HepG2 (cell line): ENCODE results near the gene COPS3. TPM values are rescaled to one million over a fixed set of nuclear protein-coding genes. Genes with fewer than 3 reads are reported as not detected.

Experiments
- ATAC-seq: fragments of 200-7000 bp; cut with Tn5 transposase; 3 replicates; pipeline ENCODE4 v1.9.1; 2020; ENCODE audit warnings: mild to moderate bottlenecking, moderate library complexity
- BruUV-seq: library from RNA; stranded (reverse); fragments of 400-500 nt; replicated peaks from 2 replicates; lab custom pipeline; 2021; lab: Mats Ljungman, UMichigan
- CTCF ChIA-PET: fragments of 300-600 bp; formaldehyde crosslinking; extraction: SDS; loops from one replicate; lab custom pipeline; 2021; ENCODE audit warnings: low total read pairs, inconsistent platforms, low intra/inter-chr PET ratio; lab: Yijun Ruan, JAX
- POLR2A ChIA-PET: fragments of 350-600 bp; sonication (Branson Sonifier 250); formaldehyde crosslinking; loops from one replicate; lab custom pipeline; 2020; ENCODE audit warnings: antibody characterized with exemption, inconsistent platforms; lab: Yijun Ruan, JAX
- DNase-seq: peaks from one replicate; pipeline ENCODE4 v3.0.0-alpha.2; 2015; ENCODE audit warnings: low spot score
- FAIRE-seq: peaks from 3 replicates; lab custom pipeline; 2011; peaks lifted over from hg19 to GRCh38; lab: Jason Lieb, UNC
- H2AFZ ChIP-seq: one replicate; pipeline ENCODE4 v1.6.1; 2011; ENCODE audit warnings: low read length, inconsistent platforms
- H3K27ac ChIP-seq: fragments of 300-600 bp; 3 replicates; pipeline ENCODE4 v1.8.0; 2011; ENCODE audit warnings: mixed run types, mild to moderate bottlenecking, mixed read lengths, low read length, inconsistent platforms; ENCODE audit not compliant: insufficient read depth; ENCODE audit errors: extremely low read length
- H3K27me3 ChIP-seq, 2 experiments: fragments of 200-600 bp in 1 of 2; 2 replicates in 1 of 2; 3 replicates in 1 of 2; pipeline versions ENCODE4 v1.6.0 to v1.8.0; 2011; ENCODE audit warnings: low read length in 2 of 2, mild to moderate bottlenecking in 2 of 2, moderate library complexity in 2 of 2, inconsistent platforms in 1 of 2; ENCODE audit not compliant: insufficient read depth in 2 of 2, control insufficient read depth in 1 of 2
- H3K36me3 ChIP-seq, 2 experiments: fragments of 200-600 bp in 1 of 2; replicated peaks in 1 of 2; 2 replicates in 1 of 2; 3 replicates in 1 of 2; pipeline versions ENCODE4 v1.5.1 to v1.8.0; 2011; ENCODE audit warnings: low read length in 2 of 2, inconsistent platforms in 1 of 2; ENCODE audit not compliant: insufficient read depth in 2 of 2, control insufficient read depth in 1 of 2
- H3K4me1 ChIP-seq: 2 replicates; pipeline ENCODE4 v1.5.1; 2012; ENCODE audit warnings: low read length, inconsistent platforms; ENCODE audit not compliant: insufficient read depth
- H3K4me2 ChIP-seq: 2 replicates; pipeline ENCODE4 v1.6.0; 2011; ENCODE audit warnings: low read depth, low read length, inconsistent platforms
- H3K4me3 ChIP-seq, 3 experiments: fragments of 200-600 bp in 1 of 3; sonication (generic), shearing (Covaris generic) in 1 of 3; replicated peaks in 1 of 3; 2 replicates each; pipeline ENCODE4 v1.5.1; 2011 to 2016; ENCODE audit warnings: low read length in 3 of 3, inconsistent platforms in 2 of 3, low read depth in 2 of 3, mild to moderate bottlenecking in 2 of 3, control low read depth in 1 of 3, mixed read lengths in 1 of 3; ENCODE audit not compliant: insufficient read depth in 1 of 3
- H3K79me2 ChIP-seq: one replicate; pipeline ENCODE4 v1.6.1; 2011; ENCODE audit warnings: low read length, inconsistent platforms; ENCODE audit not compliant: insufficient read depth
- H3K9ac ChIP-seq: 2 replicates; pipeline ENCODE4 v1.6.0; 2011; ENCODE audit warnings: mild to moderate bottlenecking, low read depth, low read length, inconsistent platforms; ENCODE audit not compliant: insufficient read depth
- H3K9me3 ChIP-seq: 2 replicates; pipeline ENCODE4 v1.5.1; 2012; ENCODE audit warnings: mild to moderate bottlenecking, low read length
- H4K20me1 ChIP-seq: 2 replicates; pipeline ENCODE4 v1.6.0; 2011; ENCODE audit warnings: inconsistent platforms, mild to moderate bottlenecking, low read length, moderate library complexity; ENCODE audit not compliant: insufficient read depth
- AGO2 ChIP-seq: fragments of 200-400 bp; formaldehyde crosslinking; optimal IDR thresholded peaks from 2 replicates; pipeline ENCODE3; 2017; ENCODE audit warnings: mild to moderate bottlenecking, low read depth, low read length, moderate library complexity
- GATAD2A ChIP-seq: IDR thresholded peaks from 2 replicates; pipeline ENCODE4 v1.6.1; 2016
- HOXA9 ChIP-seq: sonication (generic); formaldehyde crosslinking; IDR thresholded peaks from 2 replicates; pipeline ENCODE4 v1.8.1; 2022; ENCODE audit warnings: missing genetic modification reagents, mild to moderate bottlenecking, moderate library complexity, borderline replicate concordance
- NAIF1 ChIP-seq: sonication (generic); formaldehyde crosslinking; IDR thresholded peaks from 2 replicates; pipeline ENCODE4 v1.5.0; 2020; ENCODE audit warnings: mild to moderate bottlenecking, missing genetic modification reagents, borderline replicate concordance
- ZBTB25 ChIP-seq: IDR thresholded peaks from 2 replicates; pipeline ENCODE4 v1.6.1; 2018; ENCODE audit warnings: missing genetic modification reagents
- ZBTB44 ChIP-seq: sonication (generic); formaldehyde crosslinking; IDR thresholded peaks from 2 replicates; pipeline ENCODE4 v1.4.0; 2020; ENCODE audit warnings: missing genetic modification reagents
- ZNF264 ChIP-seq: sonication (generic); formaldehyde crosslinking; IDR thresholded peaks from 2 replicates; pipeline ENCODE4 v1.4.0; 2020; ENCODE audit warnings: missing genetic modification reagents
- ZNF484 ChIP-seq: sonication (generic); formaldehyde crosslinking; IDR thresholded peaks from 2 replicates; pipeline ENCODE4 v1.5.1; 2020; ENCODE audit warnings: mild to moderate bottlenecking, low read depth, missing genetic modification reagents, borderline replicate concordance
- ZNF556 ChIP-seq: sonication (generic); formaldehyde crosslinking; IDR thresholded peaks from 2 replicates; pipeline ENCODE4 v1.4.0; 2020; ENCODE audit warnings: mild to moderate bottlenecking, missing genetic modification reagents, borderline replicate concordance
- ZNF580 ChIP-seq: IDR thresholded peaks from 2 replicates; pipeline ENCODE4 v1.6.1; 2016; ENCODE audit warnings: low read depth, borderline replicate concordance
- ZNF629 ChIP-seq: sonication (generic); formaldehyde crosslinking; conservative IDR thresholded peaks from 2 replicates; pipeline ENCODE4 v1.5.0; 2020; ENCODE audit warnings: missing genetic modification reagents
- WGBS: methylation state at CpG from one replicate; pipeline ENCODE4 v1.1.6; 2017; ENCODE audit warnings: low lambda C conversion rate; 5-methylcytosine and 5-hydroxymethylcytosine counted together
- in situ Hi-C: cut with HindIII; loops from 2 replicates; pipeline ENCODE4 v1.10.0; 2017; ENCODE audit warnings: low pct_unique_long_range_greater_than_20kb; ENCODE audit not compliant: extremely low pct_ligation_motif_present
- intact Hi-C: fragments of 100-400 bp; cut with micrococcal nuclease; formaldehyde crosslinking; loops from one replicate; pipeline ENCODE4 v1.10.0; 2022; ENCODE audit not compliant: unreplicated experiment
- polyA plus RNA-seq, 8 experiments: library from polyadenylated mRNA; depleted of rRNA in 3 of 8; stranded (reverse) in 7 of 8; unstranded in 1 of 8; fragments of >200 nt; fragmentation: Illumina TruSeq in 4 of 8; extraction: Trizol in 4 of 8; gene quantifications; 2 replicates each; pipeline versions ENCODE4 v1.2.1 to v1.2.3, GENCODE V29; 2011 to 2016; ENCODE audit warnings: low read depth in 4 of 8, missing spikeins in 1 of 8, mixed read lengths in 1 of 8; ENCODE audit not compliant: insufficient read depth in 1 of 8
- total RNA-seq, 5 experiments: library from RNA; depleted of rRNA; stranded (reverse); fragments of >200 nt; fragmentation: Illumina TruSeq; extraction: Trizol; gene quantifications; 2 replicates each; pipeline ENCODE4 v1.2.3, GENCODE V29; 2016; ENCODE audit warnings: low read depth in 1 of 5

COPS3 gene
- total and polyA plus RNA-seq, 2 of the 13 experiments (the other 11 are each of a cell fraction or from before 2014, with no cell fraction given): 46.3 to 103 TPM

- ATAC-seq (no peak), FAIRE-seq (no peak), DNase-seq (no peak)
- Histone ChIP-seq H3K36me3 (peaks cover 47 to 92% of the 10 kb centered on the region in 2 experiments), H3K27ac (no peak overlapping the region), H3K4me1 (peaks cover 13% of the 10 kb centered on the region), H3K4me3 (no peak overlapping the region), H4K20me1 (no peaks in the 10 kb centered on the region), H2AFZ (no peak overlapping the region), H3K9me3 (no peaks in the 10 kb centered on the region), H3K9ac (no peak overlapping the region), H3K27me3 (no peaks in the 10 kb centered on the region), H3K79me2 (peaks cover 4% of the 10 kb centered on the region), H3K4me2 (no peak overlapping the region)
- in situ Hi-C loops (no loop called here), intact Hi-C loops (no loop called here)
- POLR2A ChIA-PET: interaction anchor here (1.2 kb wide), 1 partner anchor 53 kb away, joined by 3 read pairs; no protein-coding TSS in a partner anchor
- peak; percentile 66 for TF ChIP-seq AGO2
- TF ChIP-seq ZBTB25 (CRISPR knock-in tag): no peak
- CTCF ChIA-PET: no interaction called here
- 95% methylated on average over 25 of the region's 25 CpGs for WGBS
- no TSS peak for BruUV-seq
Measured at GRCh38 chr17:17227608-17228520, 53.2 kb downstream of the COPS3 start.

GRCh38 chr17:17226451-17227265, 54.4 kb downstream of the COPS3 start:
- Histone ChIP-seq H3K9me3 (no peaks in the 10 kb centered on the region), H3K4me2 (no peak overlapping the region), H3K27ac (no peak overlapping the region), H3K9ac (no peak overlapping the region), H3K4me1 (peaks cover 1% of the 10 kb centered on the region), H2AFZ (no peak overlapping the region), H3K79me2 (no peaks in the 10 kb centered on the region), H4K20me1 (no peaks in the 10 kb centered on the region), H3K36me3 (peaks cover 54 to 91% of the 10 kb centered on the region in 2 experiments), H3K27me3 (no peaks in the 10 kb centered on the region), H3K4me3 (no peak overlapping the region)
- POLR2A ChIA-PET: interaction anchor here (1.1 to 1.2 kb wide), 2 partner anchors 9 to 18 kb away, joined by 3 to 4 read pairs; no protein-coding TSS in a partner anchor
- no peak for ATAC-seq
- in situ Hi-C loops: no loop called here
- FAIRE-seq: no peak
- DNase-seq: no peak
- intact Hi-C loops: no loop called here
- no peak for TF ChIP-seq HOXA9 (CRISPR knock-in tag)
- no peak for TF ChIP-seq ZBTB44 (CRISPR knock-in tag)
- TF ChIP-seq ZNF629 (CRISPR knock-in tag): peak; percentile 73
- TF ChIP-seq ZNF264 (CRISPR knock-in tag): no peak
- TF ChIP-seq ZNF580 (CRISPR knock-in tag): no peak
- no peak for TF ChIP-seq GATAD2A (CRISPR knock-in tag)
- no peak for TF ChIP-seq ZNF484 (CRISPR knock-in tag)
- TF ChIP-seq NAIF1 (CRISPR knock-in tag): no peak
- TF ChIP-seq AGO2: peak; percentile 49
- no peak for TF ChIP-seq ZNF556 (CRISPR knock-in tag)
- CTCF ChIA-PET: no interaction called here
- BruUV-seq: no TSS peak
- 97% methylated on average over 7 of the region's 16 CpGs for WGBS
